H4 (cell line): ENCODE measurements around the gene CACNA2D3. TPM values are rescaled to one million over a fixed set of nuclear protein-coding genes. Genes with fewer than 3 reads are reported as not detected.

Experiments used
- DNase-seq: peaks from one replicate; pipeline ENCODE4 v3.0.0-alpha.2; 2015; ENCODE audit warnings: low spot score
- total RNA-seq: library from RNA; depleted of rRNA; stranded (reverse); fragments of >200 nt; shearing (Covaris generic); gene quantifications from 2 replicates; pipeline ENCODE4 v1.2.3, GENCODE V29; 2014

CACNA2D3 gene
- total RNA-seq, 1 experiment from 2014 or later = 4.3 TPM

- DNase-seq = no peak
These were observed 217.3 kb downstream of the CACNA2D3 start for GRCh38 chr3:54339608-54340007.

- DNase-seq = no peak
These were observed 219.5 kb downstream of the CACNA2D3 start for GRCh38 chr3:54341811-54342210.

- DNase-seq = no peak
These were observed 220.3 kb downstream of the CACNA2D3 start for GRCh38 chr3:54342676-54343075.

- DNase-seq = no peak
These were observed 221.1 kb downstream of the CACNA2D3 start for GRCh38 chr3:54343495-54343894.

- DNase-seq = no peak
These were observed 222.4 kb downstream of the CACNA2D3 start for GRCh38 chr3:54344601-54345231.

GRCh38 chr3:54345847-54346375, 223.6 kb downstream of the CACNA2D3 start:
- DNase-seq = no peak

GRCh38 chr3:54347060-54347459, 224.7 kb downstream of the CACNA2D3 start:
- peak; percentile 5 for DNase-seq

GRCh38 chr3:54347933-54348332, 225.6 kb downstream of the CACNA2D3 start:
- no peak for DNase-seq

- DNase-seq = peak; percentile 27
These were observed 226.9 kb downstream of the CACNA2D3 start for GRCh38 chr3:54349231-54349652.

GRCh38 chr3:54349691-54350090, 227.3 kb downstream of the CACNA2D3 start:
- DNase-seq = no peak

GRCh38 chr3:54353546-54353945, 231.2 kb downstream of the CACNA2D3 start:
- DNase-seq = peak; percentile 7

- DNase-seq = peak; percentile 8
These were observed 231.6 kb downstream of the CACNA2D3 start for GRCh38 chr3:54353946-54354345.

- DNase-seq = peak; percentile 59
These were observed 233.4 kb downstream of the CACNA2D3 start for GRCh38 chr3:54355800-54356199.

- peak; percentile 74 for DNase-seq
These were observed 234.1 kb downstream of the CACNA2D3 start for GRCh38 chr3:54356261-54357045.

- DNase-seq = peak; percentile 60
These were observed 234.9 kb downstream of the CACNA2D3 start for GRCh38 chr3:54357301-54357700.

GRCh38 chr3:54358316-54358715, 236.0 kb downstream of the CACNA2D3 start:
- peak; percentile 10 for DNase-seq

- peak; percentile 10 for DNase-seq
These were observed 236.8 kb downstream of the CACNA2D3 start for GRCh38 chr3:54358969-54359694.

- no peak for DNase-seq
These were observed 238.0 kb downstream of the CACNA2D3 start for GRCh38 chr3:54360320-54360719.

GRCh38 chr3:54361746-54362283, 239.5 kb downstream of the CACNA2D3 start:
- no peak for DNase-seq

- no peak for DNase-seq
These were observed 243.8 kb downstream of the CACNA2D3 start for GRCh38 chr3:54366007-54366750.

GRCh38 chr3:54366839-54367238, 244.5 kb downstream of the CACNA2D3 start:
- DNase-seq = no peak
